NCI-H1105 (cell line): Measurements from ENCODE around the gene TEX13B.
"Not testable (repeated sequence)": the region's sequence is repeated elsewhere in the genome, so short reads cannot be mapped to it uniquely, and the experiment has no call there.

Source experiments
- DNase-seq: peaks from one replicate; lab custom pipeline; 2025; lab: John Stamatoyannopoulos, UW

TEX13B gene, protein sequence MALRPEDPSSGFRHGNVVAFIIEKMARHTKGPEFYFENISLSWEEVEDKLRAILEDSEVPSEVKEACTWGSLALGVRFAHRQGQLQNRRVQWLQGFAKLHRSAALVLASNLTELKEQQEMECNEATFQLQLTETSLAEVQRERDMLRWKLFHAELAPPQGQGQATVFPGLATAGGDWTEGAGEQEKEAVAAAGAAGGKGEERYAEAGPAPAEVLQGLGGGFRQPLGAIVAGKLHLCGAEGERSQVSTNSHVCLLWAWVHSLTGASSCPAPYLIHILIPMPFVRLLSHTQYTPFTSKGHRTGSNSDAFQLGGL

DNA sequence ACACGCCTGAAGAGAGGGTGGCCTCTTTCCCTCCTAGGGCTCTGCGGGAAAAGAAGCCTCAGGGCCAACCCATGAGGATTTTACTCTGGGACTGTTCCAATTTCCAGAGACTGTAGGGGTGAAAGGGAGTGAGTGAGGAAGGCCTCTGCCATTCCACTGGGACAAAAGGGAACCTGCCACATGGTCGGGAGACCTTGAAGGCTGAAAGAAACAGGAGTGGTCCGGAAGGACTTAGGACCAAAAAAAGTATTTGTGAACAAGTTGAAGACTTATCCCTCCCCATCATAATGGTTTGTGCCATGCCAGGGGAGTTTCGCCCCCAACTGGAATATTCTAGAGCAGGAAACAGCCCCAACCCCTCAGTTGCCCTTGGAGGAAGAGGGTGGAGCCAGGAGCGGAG is at the start of gene TEX13B:
TSS of gene TEX13B (minus strand) at position 15 of the 400 bp plus-strand sequence. CDS start 243 bp downstream, outside the sequence.
- DNase-seq: no peak

DNA sequence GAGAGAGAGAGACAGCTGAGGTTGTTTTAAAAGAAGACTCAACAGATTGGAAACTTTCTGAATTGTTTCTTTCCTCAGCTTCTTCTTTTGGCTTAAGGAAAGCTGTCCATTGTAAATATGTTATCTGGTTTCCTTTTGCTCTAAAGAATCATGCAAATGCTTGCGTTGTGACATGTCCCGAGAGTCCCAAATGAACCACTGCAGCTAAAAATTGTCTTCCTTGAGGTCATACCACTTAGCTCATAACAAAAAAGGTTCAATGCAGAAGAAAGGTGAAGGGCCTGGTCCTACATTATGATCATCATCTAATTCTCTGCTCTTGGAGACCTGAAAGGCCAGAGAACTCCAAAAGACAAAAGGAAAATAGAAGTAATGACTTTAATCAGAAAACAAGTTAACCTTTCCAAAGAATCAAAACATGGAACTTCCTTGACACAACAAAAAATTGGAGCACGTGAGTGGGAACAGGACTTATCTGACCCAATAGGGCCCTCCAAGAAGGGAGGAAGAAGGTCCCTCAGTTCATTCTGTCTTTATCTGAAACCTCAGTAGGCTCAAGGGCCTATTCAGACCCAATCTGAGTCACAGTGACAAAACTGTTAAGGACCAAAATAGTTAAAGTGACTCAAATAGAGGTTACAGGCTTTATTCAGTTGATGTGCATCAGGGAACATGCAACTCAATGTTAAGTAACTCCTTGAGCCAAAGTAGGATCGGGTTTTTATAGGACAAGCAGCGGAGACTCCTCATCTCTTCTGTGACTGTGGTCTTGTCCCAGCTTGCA is 48.0 kb upstream of the TEX13B start:
- DNase-seq: no peak

DNA sequence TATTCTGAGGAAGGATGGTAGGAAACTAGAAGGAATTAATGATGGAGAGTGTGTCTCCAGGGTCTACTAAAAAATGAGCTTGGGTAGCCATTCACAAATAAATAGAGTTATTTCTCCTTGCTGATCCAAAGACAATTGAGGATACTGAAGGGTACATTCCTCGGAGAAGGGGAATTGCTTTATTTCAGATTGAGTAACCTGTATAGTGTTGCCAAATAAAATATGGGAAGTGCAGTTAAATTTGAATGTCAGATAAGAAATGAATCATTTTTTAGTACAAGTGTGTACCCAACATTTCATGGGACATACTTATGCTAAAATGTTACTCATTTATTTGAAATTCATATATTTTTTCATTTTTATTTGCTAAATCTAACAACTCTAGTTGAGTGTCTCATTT is 46.7 kb upstream of the TEX13B start:
- no peak for DNase-seq

DNA sequence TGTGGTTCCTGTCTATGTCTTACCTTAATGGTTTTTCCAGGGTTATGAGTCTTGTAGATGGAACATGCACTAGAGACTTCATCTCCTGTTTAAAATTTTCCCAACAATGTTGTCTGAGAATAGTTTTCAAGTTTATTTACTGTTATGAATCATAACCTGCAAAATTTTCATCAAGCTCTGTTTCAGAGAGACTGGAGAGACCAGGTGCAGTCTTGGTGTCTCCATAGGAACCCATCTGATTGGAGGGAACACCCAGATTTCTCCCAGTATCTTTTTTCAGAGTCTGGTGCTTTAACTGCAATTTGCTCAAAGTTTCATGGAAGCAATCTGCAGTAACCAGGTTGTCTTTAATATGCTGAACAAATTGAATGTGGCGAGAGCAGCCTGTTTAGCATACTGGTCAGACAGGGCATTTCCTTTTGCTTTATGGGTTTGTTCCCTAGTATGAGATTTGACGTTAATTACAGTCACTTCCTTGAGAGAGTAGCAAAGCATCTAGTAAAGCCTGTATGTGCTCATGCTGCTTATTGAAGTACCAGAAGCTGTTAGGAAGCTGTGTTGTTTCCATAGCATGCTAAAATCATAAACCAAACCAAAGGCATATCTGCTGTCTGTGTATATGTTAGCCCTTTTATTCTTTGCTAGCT is 43.9 kb upstream of the TEX13B start:
- DNase-seq: no peak

DNA sequence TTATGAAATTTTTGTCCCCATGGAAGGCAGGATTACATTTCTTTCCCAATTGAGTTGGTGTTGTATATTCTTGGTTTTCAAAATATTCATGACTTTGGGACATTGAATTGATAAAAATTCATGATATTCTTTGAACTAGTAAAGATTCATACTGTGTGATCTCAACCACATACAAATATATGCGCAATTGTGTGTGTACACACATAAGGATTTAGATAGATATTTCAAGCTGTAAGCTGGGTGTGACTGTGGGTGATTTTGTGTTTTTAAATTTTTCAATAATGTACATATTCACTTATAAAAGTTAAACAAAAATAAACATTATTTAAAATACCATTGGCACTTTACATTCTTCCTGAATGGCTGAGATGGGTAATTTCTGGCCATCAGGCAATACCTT is 43.2 kb upstream of the TEX13B start:
- DNase-seq: no peak

DNA sequence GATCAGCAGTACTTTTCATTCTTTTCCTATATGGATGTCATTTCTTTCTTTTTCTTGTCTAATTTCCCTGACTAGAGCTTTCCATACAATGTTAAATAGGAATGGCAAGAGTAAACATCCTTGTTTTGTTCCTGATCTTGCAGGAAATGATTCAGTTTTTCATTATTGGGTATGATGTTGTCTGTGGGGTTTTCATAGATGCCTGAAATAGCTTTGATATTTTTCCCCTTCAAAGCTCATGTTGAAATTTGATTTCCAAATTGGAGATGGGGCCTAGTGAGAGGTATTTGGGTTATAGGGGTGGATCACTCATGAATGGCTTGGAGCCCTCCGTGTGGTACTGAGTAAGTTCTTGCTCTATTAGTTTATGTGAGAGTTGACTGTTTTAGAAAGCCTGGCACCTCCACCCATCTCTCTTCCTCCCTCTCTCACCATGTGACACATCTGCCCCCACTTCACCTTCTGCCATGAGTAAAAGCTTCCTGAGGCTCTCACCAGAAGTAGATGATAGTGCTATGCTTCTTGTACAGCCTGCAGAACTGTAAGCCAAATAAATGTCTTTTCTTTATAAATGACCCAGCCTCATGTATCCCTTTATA is 40.4 kb upstream of the TEX13B start:
- DNase-seq: no peak

DNA sequence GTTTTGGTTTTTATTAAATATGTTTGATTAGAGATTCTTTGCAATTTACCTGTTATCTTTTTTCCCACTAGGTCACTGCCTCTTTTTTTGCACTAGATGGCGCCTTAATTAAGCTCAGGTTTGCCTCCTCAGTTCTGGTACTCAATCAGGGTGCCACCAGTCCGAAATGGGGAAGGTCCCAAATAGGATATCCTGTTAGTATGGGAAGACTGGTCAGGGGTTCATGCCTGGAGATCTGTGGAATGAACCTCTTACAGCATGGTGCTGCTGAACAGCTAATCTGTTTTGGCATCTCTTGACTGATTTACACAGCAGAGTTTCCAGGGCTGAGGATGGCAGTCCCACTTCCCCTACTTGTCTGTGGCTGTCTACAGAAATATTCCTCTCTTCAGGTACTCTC is 38.5 kb upstream of the TEX13B start:
- DNase-seq: no peak

DNA sequence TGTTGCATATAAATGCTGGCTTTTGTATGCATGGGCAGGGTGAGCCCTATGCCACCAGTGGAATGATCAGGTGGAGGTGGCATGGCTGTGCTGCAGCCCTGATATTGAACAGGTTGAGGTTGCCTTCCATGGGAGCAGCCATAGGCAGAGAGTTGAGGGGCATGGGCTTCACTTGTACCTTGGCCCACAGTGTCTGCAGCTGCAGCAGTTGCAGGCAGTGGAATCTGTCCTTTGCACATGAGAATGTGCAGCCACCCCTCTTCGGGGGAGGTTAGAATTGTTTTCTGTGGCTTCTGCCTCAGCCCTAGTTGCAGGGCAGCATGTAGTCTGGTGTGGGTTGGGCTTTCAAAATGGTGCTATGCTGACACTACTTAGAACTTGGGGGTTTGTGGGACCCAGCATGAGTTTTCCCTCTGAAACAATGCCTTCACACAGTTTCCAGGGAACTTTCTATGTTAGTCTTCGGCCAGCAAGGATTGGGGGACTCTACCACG is 37.3 kb upstream of the TEX13B start:
- DNase-seq: no peak

DNA sequence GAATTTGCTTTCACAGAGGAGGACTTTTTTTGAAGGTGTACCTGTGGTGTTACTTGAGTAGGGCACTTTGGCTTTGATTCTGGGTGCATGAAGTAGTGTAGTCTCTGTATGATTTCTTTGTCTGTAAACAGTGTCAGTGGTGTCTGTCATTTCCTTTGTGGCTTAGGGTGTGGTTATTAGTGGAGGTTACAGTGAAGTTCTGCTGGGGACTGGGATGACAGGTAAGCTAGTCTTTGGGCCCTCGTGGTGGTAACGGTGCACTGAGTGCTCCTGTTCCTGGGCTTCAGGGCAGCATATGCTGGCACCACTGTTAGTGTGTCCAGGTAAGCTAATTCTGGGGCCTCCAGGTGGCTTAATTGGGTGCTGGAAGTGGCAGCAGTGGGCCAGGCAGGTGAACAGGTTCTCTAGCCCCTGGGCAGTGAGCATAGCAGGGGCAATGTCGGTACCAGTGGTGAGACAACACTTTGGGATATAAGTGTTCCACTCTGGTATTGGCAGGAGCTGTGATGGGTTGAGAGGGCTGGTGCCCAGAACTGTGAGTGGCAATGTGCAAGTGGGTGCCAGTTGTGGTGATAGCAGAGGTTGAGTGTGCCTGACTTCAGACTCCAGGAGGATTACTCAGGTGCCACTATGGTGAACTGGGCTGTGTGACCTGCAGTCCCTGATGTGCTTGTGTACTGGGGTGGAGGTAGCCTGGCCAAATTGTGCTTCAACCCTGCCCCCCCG is 36.6 kb upstream of the TEX13B start:
- no peak for DNase-seq

DNA sequence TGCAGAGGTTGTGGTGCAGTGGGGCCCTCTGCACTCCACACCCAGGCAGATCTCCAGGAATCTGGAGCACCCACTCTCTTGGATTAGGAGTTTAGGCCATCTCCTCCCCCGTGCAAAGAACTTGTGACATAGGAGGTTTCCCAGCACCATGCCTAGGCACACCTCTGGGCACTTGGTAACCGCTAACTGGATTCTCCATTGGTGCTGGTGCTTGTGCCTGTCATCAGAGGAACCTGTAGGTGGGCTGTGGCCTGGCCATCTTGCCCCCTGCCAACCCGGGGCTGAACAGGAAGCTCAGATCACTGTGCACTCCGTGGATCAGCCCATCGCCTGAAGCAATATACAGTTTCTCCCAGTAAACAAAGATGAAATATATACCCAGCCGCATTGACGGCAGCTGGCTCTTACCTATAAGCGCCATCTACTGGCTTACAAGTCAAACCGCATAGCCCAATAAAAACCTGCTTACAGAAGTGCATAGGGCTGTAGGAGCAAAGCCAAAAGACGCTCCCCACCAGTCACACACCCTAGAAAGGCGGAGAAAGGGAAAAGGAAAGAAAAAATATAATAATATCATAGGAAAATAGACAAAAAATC is 19.1 kb upstream of the TEX13B start:
- peak; percentile 54 for DNase-seq

DNA sequence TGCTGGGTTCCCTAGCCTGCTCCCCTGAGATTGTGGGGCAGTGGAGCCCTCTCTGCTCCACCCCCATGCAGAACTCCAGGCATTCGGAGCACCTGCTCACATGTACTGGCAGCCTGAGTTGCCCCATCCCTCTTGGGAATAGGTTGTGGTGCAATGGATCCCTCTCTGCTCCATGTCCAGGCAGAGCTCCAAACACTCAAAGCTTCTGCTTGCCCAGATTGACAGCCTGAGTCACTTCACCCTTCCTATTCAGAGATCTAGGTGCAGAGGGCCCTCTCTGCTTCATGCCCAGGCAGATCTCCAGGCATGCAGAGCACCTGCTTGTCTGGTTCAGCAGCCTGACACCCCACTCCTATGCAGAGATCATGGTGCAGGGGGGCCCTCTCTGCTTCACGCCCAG is 18.6 kb upstream of the TEX13B start:
- peak; percentile 62 for DNase-seq

DNA sequence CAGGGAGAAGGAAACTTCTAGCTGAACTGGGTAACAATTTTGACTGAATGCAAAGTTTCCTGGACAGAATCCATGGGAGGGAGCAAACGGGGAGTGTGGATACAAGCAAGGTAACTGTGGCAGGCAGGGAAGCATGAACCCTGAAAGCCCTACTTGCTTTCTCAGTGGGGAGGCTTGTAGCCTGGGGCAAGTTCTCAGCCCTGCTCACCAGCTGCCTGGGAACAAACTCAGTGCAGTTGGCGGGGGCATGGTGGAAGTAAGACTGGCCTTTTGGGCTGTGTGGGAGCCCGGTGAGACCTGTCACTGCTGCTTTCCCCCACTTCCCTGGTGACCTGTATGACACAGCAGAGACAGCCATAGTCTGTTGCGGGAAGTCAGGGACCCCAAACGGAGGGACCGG is 14.0 kb upstream of the TEX13B start:
- no peak for DNase-seq

DNA sequence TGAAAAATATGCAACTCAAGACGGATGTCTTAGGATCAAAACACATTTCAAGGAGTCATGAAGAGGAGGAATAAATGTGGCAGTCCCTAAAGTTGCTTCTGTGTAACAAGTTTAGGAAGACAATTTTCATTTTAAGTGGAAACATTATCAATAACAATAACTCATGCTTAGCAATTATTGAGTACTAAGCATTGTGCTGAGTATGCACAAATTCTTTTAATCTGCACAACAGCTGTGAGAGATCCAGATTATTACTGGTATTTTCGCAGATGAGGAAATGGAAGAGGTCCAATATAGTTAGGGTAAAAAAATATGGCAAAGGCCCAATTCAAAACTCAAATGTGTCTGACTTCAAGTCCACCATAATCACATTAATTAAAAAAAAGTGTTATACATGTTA is 2.9 kb upstream of the TEX13B start:
- DNase-seq: no peak

DNA sequence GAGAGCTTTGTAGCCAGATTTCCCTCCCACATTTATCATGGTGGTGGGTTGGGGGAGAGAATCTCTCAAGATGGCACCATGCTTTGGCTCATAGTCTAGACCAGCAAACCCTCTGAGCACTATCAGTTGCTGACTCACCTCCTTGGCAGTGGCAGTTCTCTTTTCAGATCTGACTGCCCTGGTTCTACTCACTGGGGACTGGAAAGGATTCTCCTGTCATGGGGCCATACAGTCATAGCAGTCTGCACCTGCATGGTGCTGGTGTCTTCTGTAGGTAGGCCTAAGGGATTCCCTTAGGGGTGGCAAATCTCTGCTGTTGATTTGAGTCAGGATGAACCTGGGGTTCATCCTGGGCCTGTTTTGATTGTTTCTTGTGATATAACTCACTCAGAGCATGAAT is 2.6 kb downstream of the TEX13B start:
- DNase-seq: no peak

DNA sequence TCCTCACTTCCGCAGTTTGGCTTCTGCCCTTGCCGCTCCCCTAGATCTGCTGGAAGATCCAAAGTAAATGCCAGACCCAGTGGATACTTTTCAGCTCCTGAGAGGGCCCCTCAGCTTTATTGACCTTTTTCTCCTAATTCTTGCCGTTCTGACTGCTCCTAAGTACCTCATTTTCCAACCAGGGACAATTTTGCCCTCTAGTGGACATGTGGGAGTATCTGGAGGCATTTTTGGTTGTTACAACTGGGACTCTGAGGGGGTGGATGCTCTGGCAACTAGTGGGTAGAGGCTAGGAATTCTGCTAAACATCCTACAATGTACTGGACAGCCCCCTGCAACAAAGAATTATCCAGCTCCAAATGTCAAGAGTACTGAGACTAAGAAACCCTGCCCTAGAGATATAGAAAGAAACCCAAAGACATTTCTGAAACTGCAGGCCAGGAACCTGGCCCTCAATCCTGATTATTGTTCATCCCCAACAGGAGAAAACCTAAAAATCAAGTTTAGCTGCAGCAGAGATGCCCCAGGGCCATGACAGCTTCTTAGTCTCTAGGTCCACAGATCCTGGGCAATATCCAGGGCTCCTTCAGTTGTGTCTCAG is 3.4 kb downstream of the TEX13B start:
- DNase-seq: peak; percentile 12

DNA sequence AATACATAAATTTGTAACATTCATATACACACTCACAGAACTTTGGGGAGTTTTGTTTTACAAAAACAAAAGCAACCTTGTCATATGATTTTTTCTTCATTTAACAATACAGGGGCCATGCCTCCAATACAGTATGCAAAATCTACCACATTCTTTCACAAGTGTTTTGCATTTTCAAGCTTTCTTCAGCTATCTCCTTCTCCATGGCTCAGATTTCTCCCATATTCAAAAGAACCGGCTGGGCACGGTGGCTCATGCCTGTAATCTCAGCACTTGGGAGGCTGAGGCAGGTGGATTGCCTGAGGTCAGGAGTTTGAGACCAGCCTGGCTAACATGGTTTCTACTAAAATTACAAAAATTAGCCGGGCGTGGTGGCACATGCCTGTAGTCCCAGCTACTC is 4.1 kb downstream of the TEX13B start:
- DNase-seq: no peak

DNA sequence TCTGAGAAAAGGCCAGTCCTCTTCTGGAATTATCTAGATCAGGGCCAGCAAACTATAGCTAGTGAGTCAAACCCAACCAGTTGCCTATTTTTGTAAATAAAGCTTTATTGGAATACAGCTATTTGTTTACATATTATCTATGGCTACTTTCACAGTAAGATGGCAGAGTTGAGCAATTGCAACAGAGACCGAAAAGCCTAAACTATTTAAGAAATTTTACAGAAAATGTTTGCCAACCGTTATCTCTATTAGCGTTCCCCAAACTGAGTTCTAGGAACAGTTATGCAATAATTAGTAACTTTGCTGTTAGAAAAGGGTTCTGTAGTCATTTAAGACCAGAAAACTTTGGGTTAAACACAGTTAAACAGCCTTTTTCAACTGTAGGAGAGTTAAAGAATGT is 10.5 kb downstream of the TEX13B start:
- no peak for DNase-seq

DNA sequence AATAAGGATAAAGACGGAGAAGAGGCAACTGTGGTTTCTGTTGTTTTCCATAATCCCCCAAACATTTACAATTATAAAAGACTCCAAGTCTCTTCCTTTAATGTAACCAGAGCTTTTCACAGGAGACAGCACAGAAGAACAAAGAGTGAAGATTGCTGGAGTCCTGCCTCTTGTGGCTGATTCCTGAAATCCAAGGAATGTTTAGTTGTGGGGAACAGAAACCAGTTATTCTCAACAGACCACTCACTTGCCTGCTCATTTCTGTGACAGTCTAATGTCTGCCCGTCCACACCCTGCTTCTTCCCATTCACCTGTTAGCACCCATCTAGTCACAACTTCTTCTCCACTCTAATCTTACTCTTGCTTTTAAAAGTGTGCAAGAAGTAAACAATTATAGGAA is 12.1 kb downstream of the TEX13B start:
- no peak for DNase-seq

DNA sequence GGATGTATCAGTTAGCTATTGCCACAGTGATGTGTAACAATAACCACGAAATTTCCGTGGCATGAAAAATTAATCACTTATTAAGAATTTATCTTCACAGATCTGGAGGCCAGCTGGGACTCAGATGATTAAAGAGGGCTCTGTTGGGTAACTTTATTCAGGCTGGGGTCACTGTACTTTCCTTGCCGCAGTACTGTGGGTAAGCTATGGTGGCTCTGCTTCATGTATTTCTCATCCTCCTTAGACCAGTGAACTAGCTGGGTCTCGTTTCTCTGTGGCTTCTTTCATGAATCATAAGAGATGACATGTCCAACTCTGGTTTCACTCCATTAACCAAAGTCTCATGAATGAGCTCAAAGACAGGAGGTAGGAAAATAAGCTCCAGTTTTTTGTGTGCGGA is 13.5 kb downstream of the TEX13B start:
- DNase-seq: no peak

DNA sequence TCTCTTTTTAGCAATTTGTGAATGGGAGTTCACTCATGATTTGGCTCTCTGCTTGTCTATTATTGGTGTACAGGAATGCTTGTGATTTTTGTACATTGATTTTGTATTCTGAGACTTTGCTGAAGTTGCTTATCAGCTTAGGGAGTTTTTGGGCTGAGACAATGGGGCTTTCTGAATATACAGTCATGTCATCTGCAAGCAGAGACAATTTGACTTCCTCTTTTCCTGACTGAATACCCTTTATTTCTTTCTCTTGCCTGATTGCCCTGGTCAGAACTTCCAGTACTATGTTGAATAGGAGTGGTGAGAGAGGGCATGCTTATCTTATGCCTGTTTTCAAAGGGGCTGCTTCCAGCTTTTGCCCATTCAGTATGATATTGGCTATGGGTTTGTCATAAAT is 26.8 kb downstream of the TEX13B start:
- DNase-seq: not testable (repeated sequence)

DNA sequence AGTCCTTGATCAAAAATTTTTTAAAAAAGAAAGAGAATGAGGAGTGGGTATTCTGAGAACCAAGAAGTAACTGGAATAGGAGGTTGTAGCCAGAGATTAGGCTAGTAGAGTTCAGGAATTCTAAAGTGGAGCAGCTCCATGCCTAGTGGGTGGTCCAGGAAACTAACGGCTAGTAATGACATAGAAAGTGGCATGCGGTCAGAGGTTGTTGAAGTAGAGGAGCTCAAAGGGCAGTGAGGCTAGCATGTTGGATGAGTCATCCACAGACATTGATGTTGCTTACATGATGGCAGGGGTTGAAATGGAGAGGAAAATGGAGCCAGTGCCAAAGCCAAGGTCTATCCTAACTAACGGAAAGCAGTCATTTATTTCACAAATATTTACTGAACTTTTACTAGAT is 42.1 kb downstream of the TEX13B start:
- no peak for DNase-seq
